SK-N-MC (cell line): ENCODE results near the gene PLA2G12B.
"Not testable (repeated sequence)": the region's sequence is repeated elsewhere in the genome, so short reads cannot be mapped to it uniquely, and the experiment has no call there.

Source experiments
- DNase-seq: peaks from one replicate; pipeline ENCODE4 v3.0.0-alpha.2; 2011; ENCODE audit warnings: low read depth, low spot score
- H3K27ac ChIP-seq: fragments of 200-600 bp; sonication (generic); 2 replicates; pipeline ENCODE4 v1.5.1; 2016; ENCODE audit warnings: mixed run types
- H3K36me3 ChIP-seq: fragments of 200-600 bp; sonication (generic); 2 replicates; pipeline ENCODE4 v1.6.1; 2017; ENCODE audit warnings: antibody characterized with exemption, low read length, mixed read lengths; ENCODE audit not compliant: insufficient read depth
- H3K4me3 ChIP-seq: fragments of 200-600 bp; sonication (generic); 2 replicates; pipeline ENCODE4 v1.5.1; 2016
- H3K9ac ChIP-seq: fragments of 200-600 bp; sonication (generic); 2 replicates; pipeline ENCODE4 v1.8.0; 2017; ENCODE audit warnings: mixed run types, mixed read lengths; ENCODE audit not compliant: insufficient read length
- H3K9me3 ChIP-seq: fragments of 200-600 bp; sonication (generic); 2 replicates; pipeline ENCODE4 v1.6.1; 2017; ENCODE audit warnings: low read depth, mild to moderate bottlenecking, antibody characterized with exemption, low read length, moderate library complexity, mixed read lengths
- EZH2 ChIP-seq: fragments of 200-600 bp; sonication (generic); IDR thresholded peaks from one replicate; pipeline ENCODE4 v1.6.1; 2017; ENCODE audit warnings: antibody characterized with exemption
- FOXP2 ChIP-seq: optimal IDR thresholded peaks from 2 replicates; pipeline ENCODE3; 2011; ENCODE audit warnings: mild to moderate bottlenecking, moderate library complexity; ENCODE audit not compliant: insufficient read depth; ENCODE audit errors: extremely low read length, control extremely low read depth
- POLR2AphosphoS5 ChIP-seq: IDR thresholded peaks from 2 replicates; pipeline ENCODE4 v1.6.1; 2012; ENCODE audit warnings: mild to moderate bottlenecking, low read depth, low read length, borderline replicate concordance

Gene PLA2G12B

GRCh38 chr10:72910705-72911104, 43.9 kb downstream of the PLA2G12B start:
- Histone ChIP-seq H3K9ac (no peak overlapping the region), H3K36me3 (no peaks in the 10 kb centered on the region), H3K4me3 (no peak overlapping the region), H3K9me3 (no peaks in the 10 kb centered on the region), H3K27ac (no peak overlapping the region)
- TF ChIP-seq FOXP2 (no peak), POLR2AphosphoS5 (no peak), EZH2 (no peak)
- no peak for DNase-seq

- Histone ChIP-seq H3K36me3 (no peaks in the 10 kb centered on the region), H3K9ac (no peak overlapping the region), H3K27ac (no peak overlapping the region), H3K9me3 (no peaks in the 10 kb centered on the region), H3K4me3 (no peak overlapping the region)
- TF ChIP-seq EZH2 (no peak), FOXP2 (no peak), POLR2AphosphoS5 (no peak)
- no peak for DNase-seq
These were observed 48.2 kb downstream of the PLA2G12B start for GRCh38 chr10:72906446-72906845.

GRCh38 chr10:72904806-72905205, 49.8 kb downstream of the PLA2G12B start:
- Histone ChIP-seq H3K9ac (no peak overlapping the region), H3K9me3 (no peaks in the 10 kb centered on the region), H3K27ac (no peak overlapping the region), H3K4me3 (no peak overlapping the region), H3K36me3 (no peaks in the 10 kb centered on the region)
- DNase-seq: no peak
- no peak for TF ChIP-seq EZH2
- TF ChIP-seq POLR2AphosphoS5: no peak

- not testable (repeated sequence) for H3K36me3 ChIP-seq, DNase-seq, H3K4me3 ChIP-seq, H3K9me3 ChIP-seq, H3K27ac ChIP-seq, H3K9ac ChIP-seq
These were observed 50.6 kb downstream of the PLA2G12B start for GRCh38 chr10:72903941-72904446.

- DNase-seq: no peak
- H3K9ac ChIP-seq: no peak overlapping the region
- TF ChIP-seq EZH2: no peak
- TF ChIP-seq FOXP2: no peak
- no peak for TF ChIP-seq POLR2AphosphoS5
- H3K36me3 ChIP-seq: no peaks in the 10 kb centered on the region
- H3K4me3 ChIP-seq: no peak overlapping the region
- no peak overlapping the region for H3K27ac ChIP-seq
- no peaks in the 10 kb centered on the region for H3K9me3 ChIP-seq
These were observed 55.1 kb downstream of the PLA2G12B start for GRCh38 chr10:72899545-72899944.

GRCh38 chr10:72898616-72899015, 56.0 kb downstream of the PLA2G12B start:
- Histone ChIP-seq H3K9me3 (no peaks in the 10 kb centered on the region), H3K9ac (no peak overlapping the region), H3K27ac (no peak overlapping the region), H3K4me3 (no peak overlapping the region), H3K36me3 (no peaks in the 10 kb centered on the region)
- no peak for DNase-seq
- TF ChIP-seq EZH2 (no peak), FOXP2 (no peak), POLR2AphosphoS5 (no peak)

GRCh38 chr10:72895236-72895850, 59.3 kb downstream of the PLA2G12B start:
- Histone ChIP-seq H3K36me3 (no peaks in the 10 kb centered on the region), H3K27ac (no peak overlapping the region), H3K9ac (no peak overlapping the region), H3K9me3 (no peaks in the 10 kb centered on the region), H3K4me3 (no peak overlapping the region)
- TF ChIP-seq EZH2: no peak
- TF ChIP-seq FOXP2: no peak
- no peak for TF ChIP-seq POLR2AphosphoS5
- DNase-seq: no peak

- no peak for DNase-seq
- Histone ChIP-seq H3K9ac (no peak within 1 kb of the TSS), H3K9me3 (no peaks in the 10 kb centered on the region), H3K36me3 (no peaks in the 10 kb centered on the region), H3K4me3 (no peak within 1 kb of the TSS), H3K27ac (no peak within 1 kb of the TSS)
- TF ChIP-seq EZH2 (no peak), FOXP2 (no peak), POLR2AphosphoS5 (no peak)
These were observed 61.3 kb downstream of the PLA2G12B start, which contains the start of gene OIT3 for GRCh38 chr10:72893136-72893798. Gene OIT3 (plus strand): TSS chr10:72893739. CDS start chr10:72893799, 60 bp downstream.

GRCh38 chr10:72890086-72890485, 64.5 kb downstream of the PLA2G12B start:
- Histone ChIP-seq H3K27ac (no peak overlapping the region), H3K36me3 (no peaks in the 10 kb centered on the region), H3K9me3 (no peaks in the 10 kb centered on the region), H3K4me3 (no peak overlapping the region), H3K9ac (no peak overlapping the region)
- no peak for DNase-seq
- TF ChIP-seq POLR2AphosphoS5 (no peak), EZH2 (no peak), FOXP2 (no peak)
